Measurements from ENCODE around the gene XRCC4. TPM values are rescaled to one million over a fixed set of nuclear protein-coding genes. Genes with fewer than 3 reads are reported as not detected.

XRCC4 gene
- total and polyA plus RNA-seq, 2 of the 8 experiments (the other 6 are each of a cell fraction or from before 2014, with no cell fraction given) = 3.0 to 8.3 TPM

DNA sequence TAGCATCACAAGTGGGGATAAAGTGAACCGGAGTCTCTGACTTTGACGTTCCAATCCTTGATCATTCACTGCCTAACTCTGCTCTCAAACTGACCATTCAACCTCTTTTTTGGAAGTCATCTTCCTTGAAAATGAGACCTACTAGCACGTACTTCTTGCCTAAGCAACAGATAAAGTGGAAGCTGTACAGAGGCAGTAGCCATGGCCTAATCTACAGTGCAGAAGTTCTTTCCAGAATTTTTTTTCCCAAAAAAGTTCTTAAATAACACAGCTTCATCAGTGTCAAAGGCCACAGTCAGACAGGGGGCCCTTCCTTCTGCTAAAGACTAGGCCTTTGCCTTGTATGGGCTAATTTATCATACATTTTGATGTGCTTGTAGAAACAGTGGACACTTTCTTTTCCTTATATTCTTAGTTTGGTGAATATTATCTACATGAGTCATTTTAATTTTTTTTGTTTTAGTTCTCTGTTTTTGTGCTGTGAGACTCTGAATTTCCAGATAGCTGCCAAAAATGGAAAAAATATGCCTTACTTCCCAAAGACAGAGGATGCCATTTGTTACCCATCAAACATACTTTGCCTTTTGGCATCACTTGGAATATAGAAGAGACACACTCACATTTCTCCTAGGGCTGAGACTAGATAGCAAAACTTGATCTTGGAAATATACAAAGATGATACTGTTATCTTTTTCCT, 297.9 kb downstream of the XRCC4 start (continued):
- no peak for TF ChIP-seq GTF2F1 (IDR thresholded peaks at IDR 0.05; ENCODE audit: borderline replicate concordance, low read depth, low read length)
- TF ChIP-seq, protein P1, sequence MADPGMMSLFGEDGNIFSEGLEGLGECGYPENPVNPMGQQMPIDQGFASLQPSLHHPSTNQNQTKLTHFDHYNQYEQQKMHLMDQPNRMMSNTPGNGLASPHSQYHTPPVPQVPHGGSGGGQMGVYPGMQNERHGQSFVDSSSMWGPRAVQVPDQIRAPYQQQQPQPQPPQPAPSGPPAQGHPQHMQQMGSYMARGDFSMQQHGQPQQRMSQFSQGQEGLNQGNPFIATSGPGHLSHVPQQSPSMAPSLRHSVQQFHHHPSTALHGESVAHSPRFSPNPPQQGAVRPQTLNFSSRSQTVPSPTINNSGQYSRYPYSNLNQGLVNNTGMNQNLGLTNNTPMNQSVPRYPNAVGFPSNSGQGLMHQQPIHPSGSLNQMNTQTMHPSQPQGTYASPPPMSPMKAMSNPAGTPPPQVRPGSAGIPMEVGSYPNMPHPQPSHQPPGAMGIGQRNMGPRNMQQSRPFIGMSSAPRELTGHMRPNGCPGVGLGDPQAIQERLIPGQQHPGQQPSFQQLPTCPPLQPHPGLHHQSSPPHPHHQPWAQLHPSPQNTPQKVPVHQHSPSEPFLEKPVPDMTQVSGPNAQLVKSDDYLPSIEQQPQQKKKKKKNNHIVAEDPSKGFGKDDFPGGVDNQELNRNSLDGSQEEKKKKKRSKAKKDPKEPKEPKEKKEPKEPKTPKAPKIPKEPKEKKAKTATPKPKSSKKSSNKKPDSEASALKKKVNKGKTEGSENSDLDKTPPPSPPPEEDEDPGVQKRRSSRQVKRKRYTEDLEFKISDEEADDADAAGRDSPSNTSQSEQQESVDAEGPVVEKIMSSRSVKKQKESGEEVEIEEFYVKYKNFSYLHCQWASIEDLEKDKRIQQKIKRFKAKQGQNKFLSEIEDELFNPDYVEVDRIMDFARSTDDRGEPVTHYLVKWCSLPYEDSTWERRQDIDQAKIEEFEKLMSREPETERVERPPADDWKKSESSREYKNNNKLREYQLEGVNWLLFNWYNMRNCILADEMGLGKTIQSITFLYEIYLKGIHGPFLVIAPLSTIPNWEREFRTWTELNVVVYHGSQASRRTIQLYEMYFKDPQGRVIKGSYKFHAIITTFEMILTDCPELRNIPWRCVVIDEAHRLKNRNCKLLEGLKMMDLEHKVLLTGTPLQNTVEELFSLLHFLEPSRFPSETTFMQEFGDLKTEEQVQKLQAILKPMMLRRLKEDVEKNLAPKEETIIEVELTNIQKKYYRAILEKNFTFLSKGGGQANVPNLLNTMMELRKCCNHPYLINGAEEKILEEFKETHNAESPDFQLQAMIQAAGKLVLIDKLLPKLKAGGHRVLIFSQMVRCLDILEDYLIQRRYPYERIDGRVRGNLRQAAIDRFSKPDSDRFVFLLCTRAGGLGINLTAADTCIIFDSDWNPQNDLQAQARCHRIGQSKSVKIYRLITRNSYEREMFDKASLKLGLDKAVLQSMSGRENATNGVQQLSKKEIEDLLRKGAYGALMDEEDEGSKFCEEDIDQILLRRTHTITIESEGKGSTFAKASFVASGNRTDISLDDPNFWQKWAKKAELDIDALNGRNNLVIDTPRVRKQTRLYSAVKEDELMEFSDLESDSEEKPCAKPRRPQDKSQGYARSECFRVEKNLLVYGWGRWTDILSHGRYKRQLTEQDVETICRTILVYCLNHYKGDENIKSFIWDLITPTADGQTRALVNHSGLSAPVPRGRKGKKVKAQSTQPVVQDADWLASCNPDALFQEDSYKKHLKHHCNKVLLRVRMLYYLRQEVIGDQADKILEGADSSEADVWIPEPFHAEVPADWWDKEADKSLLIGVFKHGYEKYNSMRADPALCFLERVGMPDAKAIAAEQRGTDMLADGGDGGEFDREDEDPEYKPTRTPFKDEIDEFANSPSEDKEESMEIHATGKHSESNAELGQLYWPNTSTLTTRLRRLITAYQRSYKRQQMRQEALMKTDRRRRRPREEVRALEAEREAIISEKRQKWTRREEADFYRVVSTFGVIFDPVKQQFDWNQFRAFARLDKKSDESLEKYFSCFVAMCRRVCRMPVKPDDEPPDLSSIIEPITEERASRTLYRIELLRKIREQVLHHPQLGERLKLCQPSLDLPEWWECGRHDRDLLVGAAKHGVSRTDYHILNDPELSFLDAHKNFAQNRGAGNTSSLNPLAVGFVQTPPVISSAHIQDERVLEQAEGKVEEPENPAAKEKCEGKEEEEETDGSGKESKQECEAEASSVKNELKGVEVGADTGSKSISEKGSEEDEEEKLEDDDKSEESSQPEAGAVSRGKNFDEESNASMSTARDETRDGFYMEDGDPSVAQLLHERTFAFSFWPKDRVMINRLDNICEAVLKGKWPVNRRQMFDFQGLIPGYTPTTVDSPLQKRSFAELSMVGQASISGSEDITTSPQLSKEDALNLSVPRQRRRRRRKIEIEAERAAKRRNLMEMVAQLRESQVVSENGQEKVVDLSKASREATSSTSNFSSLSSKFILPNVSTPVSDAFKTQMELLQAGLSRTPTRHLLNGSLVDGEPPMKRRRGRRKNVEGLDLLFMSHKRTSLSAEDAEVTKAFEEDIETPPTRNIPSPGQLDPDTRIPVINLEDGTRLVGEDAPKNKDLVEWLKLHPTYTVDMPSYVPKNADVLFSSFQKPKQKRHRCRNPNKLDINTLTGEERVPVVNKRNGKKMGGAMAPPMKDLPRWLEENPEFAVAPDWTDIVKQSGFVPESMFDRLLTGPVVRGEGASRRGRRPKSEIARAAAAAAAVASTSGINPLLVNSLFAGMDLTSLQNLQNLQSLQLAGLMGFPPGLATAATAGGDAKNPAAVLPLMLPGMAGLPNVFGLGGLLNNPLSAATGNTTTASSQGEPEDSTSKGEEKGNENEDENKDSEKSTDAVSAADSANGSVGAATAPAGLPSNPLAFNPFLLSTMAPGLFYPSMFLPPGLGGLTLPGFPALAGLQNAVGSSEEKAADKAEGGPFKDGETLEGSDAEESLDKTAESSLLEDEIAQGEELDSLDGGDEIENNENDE (IDR thresholded peaks at IDR 0.05; ENCODE audit: insufficient replicate concordance, low read length) = no peak
- no peak for TF ChIP-seq MAFK (IDR thresholded peaks at IDR 0.05; ENCODE audit: low read depth, low read length)
- TF ChIP-seq RNF2 (IDR thresholded peaks at IDR 0.05; ENCODE audit: borderline replicate concordance, low read depth, low read length, missing control alignments, poor library complexity, severe bottlenecking) = no peak
- TF ChIP-seq SUZ12 (IDR thresholded peaks at IDR 0.05; ENCODE audit: low read length) = no peak
- no peak for TF ChIP-seq SIN3A (conservative IDR thresholded peaks at IDR 0.05 in 1 of 2, IDR thresholded peaks at IDR 0.05 in 1 of 2; ENCODE audit: low read depth in 1 of 2, low read length in 2 of 2)
- TF ChIP-seq EGR1 (IDR thresholded peaks at IDR 0.05; ENCODE audit: borderline replicate concordance, low read depth, low read length) = no peak
- no peak for TF ChIP-seq ZNF274 (IDR thresholded peaks at IDR 0.05; ENCODE audit: borderline replicate concordance, extremely low read depth, low read length)
